ENCODE measurements around the gene ITM2B.

Gene ITM2B

DNA sequence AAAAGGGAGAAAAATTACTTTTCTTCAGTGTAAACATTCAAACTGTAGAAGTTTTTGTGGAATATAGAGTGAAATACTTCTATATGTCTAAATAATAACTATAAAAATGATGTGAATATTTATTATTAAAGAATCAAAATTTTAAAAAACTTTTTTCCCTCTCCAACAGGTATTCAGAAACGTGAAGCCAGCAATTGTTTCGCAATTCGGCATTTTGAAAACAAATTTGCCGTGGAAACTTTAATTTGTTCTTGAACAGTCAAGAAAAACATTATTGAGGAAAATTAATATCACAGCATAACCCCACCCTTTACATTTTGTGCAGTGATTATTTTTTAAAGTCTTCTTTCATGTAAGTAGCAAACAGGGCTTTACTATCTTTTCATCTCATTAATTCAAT, 28.0 kb downstream of the ITM2B start:
- DNase-seq (ENCODE audit: low read depth): no peak

DNA sequence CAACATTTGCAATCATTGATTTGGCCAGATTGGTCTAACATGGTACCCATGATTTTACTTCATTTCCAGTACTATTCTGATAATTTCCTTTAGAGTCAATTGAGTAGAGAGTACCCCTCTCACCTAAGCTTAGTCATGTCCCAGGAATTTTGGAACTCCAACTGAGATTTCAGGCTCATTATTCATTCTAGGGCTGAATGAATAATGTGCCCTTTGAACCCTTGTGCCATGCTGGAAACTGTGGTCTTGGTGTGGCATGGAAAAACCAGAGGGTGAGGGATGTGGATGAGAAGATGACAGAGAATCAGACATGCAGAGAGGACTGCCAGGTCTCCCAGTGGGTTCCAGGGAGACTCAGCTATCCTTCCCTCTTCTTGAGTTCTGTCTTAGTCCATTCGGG, 30.2 kb downstream of the ITM2B start:
- no peak for DNase-seq (ENCODE audit: low read depth)

DNA sequence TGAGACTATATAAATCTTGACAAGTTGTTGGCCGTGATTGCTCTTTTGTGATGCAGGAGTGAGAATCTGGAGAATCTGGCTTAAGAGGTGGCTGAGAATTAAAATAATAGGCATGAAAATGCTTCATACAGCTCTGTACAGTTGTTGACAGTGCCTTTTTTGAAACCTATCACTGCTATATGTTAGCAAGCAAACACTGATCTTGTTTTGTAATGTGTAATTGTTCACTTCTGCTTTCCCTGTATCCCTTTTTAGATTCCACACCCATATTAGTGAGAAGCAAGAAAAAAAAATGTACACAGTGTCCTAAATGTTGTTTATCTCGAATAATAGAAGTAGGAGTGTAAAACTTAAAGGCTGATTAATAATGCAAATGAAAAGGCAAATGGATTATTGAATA, 31.1 kb downstream of the ITM2B start:
- no peak for DNase-seq (ENCODE audit: low read depth)

DNA sequence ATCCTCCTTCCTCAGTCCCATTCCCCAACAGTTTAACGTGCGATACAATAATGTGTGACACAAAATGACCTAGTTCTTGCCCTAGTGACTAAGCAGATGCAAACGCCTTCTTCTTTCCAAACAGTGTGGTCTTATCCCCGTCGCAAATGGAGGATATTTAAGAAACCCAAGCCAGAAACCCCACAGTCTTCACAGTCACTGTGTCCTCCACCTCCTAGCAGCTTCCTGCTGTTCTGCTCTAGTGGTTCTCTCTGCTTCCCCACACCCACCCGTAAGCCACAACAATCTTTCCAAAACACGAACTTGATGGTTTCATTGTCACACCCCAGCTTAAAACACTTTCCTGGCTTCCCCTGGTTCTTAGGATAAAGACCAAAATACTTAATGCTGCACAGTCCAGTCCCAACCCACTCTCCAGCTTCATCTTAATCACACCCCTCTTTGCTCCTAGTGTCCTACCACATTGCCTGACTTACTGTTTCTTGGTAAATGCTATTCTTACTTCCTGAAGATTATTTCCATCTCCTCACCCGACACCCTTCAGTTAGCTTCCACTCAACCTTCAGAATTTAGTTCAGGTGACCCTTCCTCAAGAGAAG, 32.3 kb downstream of the ITM2B start:
- DNase-seq (ENCODE audit: low read depth): no peak

DNA sequence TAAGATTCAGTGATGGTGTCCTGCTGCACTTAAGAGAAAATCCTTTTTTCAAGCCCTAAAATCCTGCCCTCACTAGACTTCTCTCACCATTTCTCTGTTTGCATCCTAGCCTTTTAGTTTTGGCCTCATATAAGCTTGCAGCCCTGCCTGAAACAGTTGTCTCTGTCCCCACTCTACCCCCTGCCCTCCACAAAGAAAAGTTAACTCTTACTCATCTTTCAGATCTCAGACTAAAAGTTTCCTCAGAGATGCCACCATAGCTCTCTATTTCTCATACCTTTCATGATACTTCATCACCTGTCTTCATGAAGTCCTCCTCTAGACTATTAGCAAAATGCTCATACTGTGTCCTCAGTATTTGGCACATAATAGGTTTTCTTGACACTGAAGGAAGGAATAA, 33.1 kb downstream of the ITM2B start:
- DNase-seq (ENCODE audit: low read depth): no peak

DNA sequence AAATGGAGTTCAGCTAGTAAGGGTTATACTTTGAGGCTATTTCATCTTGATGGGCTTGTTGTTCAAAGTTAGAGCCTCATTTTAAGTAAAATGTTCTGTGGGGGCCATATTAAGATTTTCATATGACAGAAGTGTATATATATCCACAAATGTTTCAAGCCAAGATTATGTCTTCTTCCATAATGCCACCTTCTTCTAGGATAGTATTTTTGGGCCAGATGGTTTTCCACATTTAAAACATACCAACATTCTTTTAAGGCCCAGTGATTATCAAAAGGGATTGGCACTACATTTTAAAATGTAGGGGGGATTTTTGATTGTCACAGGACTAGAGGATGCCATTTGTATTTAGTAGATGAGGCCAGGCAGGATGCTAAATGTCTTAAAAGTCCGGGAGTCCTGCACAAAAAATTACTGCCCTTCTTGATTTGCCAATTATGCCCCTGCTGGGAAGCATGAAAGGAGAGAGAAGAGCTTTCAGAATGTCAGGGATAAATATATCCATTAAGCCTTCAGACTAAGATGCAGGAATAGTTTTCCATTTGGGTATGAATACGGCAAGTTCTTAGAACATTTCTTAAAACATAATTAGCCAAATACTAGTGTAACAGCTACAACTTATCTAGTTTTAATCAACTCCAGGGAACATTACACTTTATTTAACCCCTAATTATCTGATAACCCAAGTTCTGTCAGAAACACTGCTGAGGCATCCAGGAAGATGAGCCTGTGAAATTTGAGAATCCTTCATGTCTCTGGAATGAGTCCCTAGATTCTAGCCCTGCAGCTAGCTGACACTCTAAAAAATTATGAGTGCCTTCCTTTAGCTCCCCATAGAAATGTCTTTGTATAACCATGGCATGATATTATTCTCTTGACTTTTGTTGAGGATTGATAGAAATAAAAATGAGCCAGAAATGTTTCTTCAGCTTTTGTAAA, 34.0 kb downstream of the ITM2B start:
- no peak for DNase-seq (ENCODE audit: low read depth)

DNA sequence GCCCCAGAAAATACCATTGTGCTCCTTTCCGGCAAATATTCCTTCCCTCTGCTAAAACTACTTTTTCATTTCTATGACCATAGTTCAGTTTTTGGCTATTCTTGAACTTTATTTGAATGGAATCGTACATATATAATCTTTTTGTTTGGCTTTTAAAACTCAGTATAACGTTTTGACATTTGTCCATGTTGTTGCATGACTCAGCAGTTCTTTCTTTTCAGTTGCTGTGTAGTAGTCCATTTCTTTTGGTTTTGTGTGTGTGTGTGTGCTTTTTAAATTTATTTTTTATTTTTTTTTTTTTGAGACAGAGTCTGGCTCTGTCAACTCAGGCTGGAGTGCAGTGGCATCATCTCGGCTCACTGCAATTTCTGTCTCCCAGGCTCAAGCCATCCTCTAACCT, 35.0 kb downstream of the ITM2B start:
- no peak for DNase-seq (ENCODE audit: low read depth)

DNA sequence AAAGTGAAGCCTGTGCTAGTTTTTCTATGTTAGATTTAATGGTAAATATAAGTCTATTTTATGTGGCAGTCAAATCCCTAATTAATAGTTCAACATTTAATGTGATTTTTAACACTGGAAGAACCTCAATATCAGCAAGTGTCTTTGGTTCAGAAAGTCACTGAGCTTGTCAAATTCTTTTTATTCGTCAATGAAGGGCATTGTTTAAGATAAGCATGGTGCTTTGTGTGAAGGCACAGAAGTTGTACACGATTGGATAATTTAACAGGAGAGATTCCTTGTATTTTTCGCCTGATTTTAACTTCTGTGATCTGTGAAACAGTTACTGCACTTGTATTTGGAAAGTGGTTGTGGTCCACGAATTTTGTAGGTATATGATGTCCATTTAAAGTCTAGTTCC, 40.3 kb downstream of the ITM2B start:
- DNase-seq (ENCODE audit: low read depth): no peak

DNA sequence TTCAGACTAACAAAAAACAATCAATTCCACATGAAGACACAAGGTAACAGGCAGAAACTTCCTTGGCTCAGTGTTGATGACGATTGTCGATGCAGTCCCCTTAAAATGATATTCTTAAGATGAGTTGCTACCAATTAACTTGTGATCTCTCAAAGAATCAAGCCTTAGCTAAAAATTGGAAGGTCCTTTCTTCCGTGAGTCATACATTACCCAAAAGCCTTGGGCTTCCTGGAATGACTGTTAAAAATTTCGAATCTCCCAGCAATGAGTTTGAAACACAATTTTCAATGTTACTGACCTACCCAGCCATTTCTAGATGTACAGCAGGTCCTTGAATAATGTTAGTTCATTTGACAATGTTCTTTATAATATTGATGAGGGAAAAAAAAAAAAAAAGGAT, 42.5 kb downstream of the ITM2B start:
- peak; percentile 13 for DNase-seq (ENCODE audit: low read depth)

DNA sequence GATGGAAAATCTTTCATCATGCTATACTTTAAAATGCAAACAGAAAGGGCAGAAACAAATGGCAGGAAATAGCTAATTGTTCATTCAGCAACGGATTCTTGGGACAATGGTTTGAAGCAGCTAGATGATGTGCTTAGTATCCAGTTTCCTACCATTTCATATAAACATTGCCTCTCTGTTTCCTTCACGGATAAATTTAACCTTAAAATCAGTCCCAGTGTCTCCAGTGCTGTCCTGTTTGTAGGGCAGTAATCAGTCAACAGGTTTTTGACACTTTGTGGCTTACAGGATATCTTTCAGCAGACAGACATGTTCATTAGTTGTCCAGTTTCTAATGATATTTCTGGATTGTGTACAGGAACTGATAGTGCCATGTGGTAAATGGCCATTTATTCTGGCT, 45.8 kb downstream of the ITM2B start:
- no peak for DNase-seq (ENCODE audit: low read depth)

DNA sequence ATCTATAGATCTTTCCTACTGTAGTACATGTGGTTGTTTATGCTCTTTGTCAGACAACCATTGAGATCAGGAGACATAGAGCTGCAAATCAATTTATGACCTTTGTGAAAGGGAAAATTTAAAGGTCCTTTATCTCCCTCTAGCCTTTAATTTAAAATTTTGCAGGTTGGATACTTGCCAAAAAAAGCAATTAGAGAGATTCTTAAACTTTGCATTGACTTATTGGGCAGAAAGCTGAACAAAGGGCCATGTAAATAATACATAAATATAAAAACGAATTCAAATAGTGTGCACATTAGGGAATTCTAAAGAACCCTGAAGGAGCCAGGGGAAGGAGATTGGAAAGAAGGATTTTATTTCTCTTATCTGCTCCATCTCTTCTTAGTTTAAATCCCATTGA, 48.5 kb downstream of the ITM2B start:
- DNase-seq (ENCODE audit: low read depth): no peak

DNA sequence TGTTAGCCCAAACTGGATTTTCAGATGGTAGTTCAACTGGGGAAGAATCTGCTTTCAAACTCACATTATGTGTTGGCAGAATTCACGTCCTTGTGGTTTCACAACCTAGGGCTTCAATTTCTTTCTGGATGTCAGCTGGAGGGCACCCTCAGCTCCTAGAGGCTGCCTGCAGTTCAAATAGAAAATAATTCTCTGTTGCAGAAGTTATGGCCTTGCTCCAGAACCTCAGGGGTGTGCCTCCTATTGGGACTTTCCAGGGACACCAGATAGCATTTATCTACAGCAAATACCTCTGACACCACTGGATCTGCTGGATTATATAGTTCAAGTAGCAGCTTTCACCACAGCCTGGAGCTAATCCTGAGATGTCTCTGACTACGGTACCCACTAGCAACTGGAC, 58.7 kb downstream of the ITM2B start:
- no peak for DNase-seq (ENCODE audit: low read depth)

DNA sequence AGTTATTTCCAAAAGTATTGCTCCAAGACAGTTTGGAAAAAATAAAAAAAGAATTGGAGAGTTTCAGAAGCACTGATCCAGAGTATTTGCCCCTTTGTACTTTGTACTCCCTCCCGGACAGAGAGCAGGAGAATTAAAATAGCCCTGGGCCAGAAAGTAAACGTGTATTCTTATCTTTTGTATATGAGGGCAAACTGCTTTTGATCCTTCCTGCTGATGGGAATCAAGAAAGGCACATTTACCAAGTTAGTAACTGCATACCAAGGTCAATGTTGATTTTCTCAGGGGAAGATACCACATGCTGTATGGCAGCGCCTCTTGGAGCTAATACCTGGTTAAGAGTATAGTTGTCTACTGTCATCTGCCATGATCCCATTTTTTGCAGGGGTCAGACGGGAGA, 59.6 kb downstream of the ITM2B start:
- DNase-seq (ENCODE audit: low read depth): no peak

DNA sequence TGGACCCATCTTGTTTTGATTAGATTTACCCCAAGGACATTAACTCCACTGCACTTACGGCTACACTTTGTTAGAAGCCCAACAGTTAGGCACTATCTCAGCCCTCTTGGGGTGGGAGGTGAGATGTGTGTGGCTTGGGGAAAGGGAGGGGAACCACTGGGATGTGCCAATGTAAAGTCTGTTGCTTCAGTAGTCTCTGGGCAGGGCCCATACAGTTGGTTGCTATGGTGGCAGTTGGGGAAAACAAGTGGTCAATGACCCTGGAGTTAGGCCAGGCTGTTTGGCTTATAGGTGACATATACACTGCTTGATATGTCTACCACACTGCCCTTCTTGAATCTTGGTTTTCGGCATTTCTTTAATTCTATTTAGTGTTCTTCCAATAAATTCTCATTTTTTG, 61.6 kb downstream of the ITM2B start:
- no peak for DNase-seq (ENCODE audit: low read depth)

DNA sequence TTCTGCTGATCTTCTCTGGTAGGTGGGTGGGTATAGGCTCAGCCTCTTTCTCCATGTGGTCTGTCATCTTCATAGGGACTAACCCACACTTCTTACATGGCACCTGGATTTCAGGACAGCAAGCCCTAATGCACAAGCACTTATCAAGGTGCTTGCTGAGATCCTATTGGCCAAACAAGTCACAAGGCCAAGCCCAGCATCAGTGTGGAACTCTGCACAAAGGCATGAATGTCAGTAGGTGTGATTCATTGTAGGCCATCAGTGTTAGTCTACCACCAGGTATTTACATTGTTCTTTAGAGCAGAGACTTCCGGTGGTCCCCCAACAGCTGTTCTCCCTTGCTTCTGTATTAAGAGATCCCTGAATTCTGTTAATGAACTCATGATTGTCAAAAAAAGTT, 62.3 kb downstream of the ITM2B start:
- DNase-seq (ENCODE audit: low read depth): no peak

DNA sequence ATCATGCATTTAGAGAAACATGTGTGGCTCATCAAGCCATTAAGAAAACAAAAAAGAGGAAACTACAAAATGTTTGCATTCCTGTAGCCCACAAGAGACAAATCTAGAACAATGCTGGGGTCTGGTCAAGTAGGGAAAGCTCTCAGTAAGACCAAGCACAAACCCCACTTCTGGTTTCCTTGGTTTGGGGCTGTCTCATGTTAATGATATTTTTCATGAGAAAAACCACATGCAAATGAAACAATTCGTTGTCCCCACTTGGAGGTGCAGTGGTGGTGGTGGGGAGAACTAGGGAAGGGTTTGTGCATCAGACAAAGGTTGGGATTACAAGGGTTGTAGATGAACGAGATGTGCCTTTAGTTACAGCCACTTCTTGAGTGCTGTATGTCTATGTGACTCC, 63.5 kb downstream of the ITM2B start:
- no peak for DNase-seq (ENCODE audit: low read depth)

DNA sequence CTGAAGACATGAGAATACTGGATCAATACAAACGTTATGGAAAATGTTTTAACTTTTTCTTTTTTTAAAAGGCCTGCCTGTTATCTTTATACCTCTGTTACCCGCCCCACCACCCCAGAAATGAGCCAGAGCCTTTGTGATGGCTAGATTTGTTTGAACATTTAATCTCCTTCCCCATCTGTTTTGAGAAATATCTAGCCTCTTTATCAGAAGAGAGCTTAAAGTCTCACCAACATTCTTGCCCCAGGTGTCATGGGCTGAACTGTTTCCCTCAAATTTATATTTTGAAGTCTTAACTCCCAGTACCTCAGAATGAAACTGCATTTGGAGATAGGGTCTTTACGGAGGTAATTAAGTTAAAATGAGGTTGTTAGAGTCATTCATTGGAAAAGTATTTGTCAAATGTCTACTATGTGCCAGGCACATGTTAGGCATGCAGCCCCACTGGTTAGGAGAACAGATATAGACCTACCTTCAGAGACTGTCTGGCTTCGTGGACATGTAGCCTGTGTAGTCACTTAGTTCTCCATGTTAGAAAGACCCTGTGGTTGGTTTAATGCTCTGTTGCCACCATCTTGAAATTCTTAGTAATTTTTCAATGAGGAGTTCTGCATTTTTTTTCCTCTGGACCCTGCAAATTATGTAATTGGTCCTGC, 64.3 kb downstream of the ITM2B start:
- no peak for DNase-seq (ENCODE audit: low read depth)

DNA sequence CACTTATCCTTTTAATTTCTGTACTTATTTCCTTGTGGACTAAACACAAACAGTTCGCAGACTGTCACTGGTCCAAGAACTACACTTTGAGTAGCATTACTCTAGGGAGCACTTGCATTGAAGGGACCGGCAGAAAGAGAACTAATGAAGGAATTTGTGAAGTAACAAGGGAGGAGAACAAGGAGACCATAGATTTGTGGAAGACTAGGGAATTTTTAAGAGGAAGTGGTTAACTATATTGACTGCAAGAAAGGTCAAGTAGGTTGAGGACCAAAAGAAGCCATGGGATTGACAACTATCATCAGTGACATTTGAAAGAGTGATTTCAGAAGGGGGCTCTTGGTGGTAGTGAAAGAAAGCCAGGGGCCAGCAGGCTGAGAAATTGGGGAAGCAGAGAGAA, 66.6 kb downstream of the ITM2B start:
- DNase-seq (ENCODE audit: low read depth): no peak

DNA sequence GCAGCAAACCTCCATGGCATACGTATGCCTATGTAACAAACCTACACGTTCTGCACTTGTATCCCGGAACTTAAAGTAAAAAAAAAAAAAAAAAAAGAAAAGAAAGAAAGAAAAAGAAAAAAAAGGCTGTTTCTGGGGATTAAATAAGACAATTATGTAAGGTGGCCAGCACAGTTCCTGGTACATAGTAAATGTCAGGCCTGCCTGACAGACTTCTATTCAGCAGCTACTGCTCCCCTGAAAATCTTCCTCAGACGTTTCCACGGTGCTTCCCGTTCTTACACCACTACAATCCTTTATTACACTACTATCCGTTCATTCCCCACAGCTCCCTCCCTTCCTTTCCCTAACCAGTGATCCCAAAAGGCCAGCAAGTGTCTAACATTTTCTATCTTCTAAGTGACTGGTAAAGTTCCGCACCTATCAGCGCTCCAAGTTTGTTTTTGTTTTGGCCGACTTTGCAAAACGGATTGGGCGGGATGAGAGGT, 69.9 kb downstream of the ITM2B start:
- DNase-seq (ENCODE audit: low read depth): no peak

DNA sequence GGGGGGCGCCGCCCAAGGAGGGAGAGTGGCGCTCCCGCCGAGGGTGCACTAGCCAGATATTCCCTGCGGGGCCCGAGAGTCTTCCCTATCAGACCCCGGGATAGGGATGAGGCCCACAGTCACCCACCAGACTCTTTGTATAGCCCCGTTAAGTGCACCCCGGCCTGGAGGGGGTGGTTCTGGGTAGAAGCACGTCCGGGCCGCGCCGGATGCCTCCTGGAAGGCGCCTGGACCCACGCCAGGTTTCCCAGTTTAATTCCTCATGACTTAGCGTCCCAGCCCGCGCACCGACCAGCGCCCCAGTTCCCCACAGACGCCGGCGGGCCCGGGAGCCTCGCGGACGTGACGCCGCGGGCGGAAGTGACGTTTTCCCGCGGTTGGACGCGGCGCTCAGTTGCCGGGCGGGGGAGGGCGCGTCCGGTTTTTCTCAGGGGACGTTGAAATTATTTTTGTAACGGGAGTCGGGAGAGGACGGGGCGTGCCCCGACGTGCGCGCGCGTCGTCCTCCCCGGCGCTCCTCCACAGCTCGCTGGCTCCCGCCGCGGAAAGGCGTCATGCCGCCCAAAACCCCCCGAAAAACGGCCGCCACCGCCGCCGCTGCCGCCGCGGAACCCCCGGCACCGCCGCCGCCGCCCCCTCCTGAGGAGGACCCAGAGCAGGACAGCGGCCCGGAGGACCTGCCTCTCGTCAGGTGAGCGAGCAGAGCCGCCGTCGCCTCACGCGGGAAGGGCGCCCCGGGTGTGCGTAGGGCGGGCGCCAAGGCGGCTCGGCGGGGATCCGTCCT, 70.5 kb downstream of the ITM2B start, which contains the start of gene RB1:
Gene RB1, plus strand, starts transcription at position 393 of the 784 bp plus-strand sequence. Its CDS starts 162 bp downstream, at position 555.
- peak; percentile 79 for DNase-seq (ENCODE audit: low read depth)

DNA sequence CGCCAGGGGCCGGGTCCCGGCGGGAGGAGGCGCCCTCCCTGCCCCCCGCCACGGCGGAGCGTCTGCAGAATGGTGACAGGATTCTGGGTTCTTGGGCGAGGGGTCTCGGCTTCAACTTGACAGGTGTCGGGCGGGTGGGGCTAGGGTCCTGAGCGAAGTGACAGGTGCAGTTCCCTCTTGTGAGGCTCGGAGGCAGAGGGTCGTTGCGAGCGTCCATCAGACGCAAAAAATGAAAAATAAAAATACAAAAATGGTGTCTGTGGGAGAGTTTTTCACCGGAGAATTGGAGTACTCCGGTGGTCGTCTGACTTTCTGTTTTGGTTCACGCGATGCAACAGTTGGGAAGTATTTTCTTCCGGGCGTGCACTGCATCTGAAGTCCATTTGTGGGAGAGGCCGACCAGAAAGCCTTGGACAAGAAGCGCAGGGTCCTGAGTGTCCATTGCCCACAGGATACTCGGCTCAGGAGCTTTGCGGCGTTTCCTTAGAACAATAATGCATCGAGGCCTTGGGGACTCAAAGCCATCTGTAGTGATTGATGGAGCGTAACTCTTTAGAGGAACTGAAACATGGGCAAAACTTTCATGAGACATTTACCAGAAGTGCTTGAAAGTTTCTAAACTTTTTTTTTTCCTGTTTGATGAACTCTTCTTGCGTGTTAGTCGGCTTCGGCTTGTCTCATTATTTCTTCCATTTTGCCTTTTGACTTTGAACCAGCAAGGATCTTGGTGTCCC, 71.3 kb downstream of the ITM2B start:
- DNase-seq (ENCODE audit: low read depth): no peak
